Endothelial cell of umbilical vein (primary cell): ENCODE results near the gene ANGPTL2. TPM values are rescaled to one million over a fixed set of nuclear protein-coding genes. Genes with fewer than 3 reads are reported as not detected.

Experiments
- BruUV-seq: library from RNA; stranded (reverse); fragments of 400-500 nt; replicated peaks from 2 replicates; lab custom pipeline; 2021; lab: Mats Ljungman, UMichigan
- CTCF ChIA-PET: fragments of 300-600, 350-600 bp; sonication (Branson Sonifier 250); formaldehyde crosslinking; loops from one replicate; lab custom pipeline; 2021; ENCODE audit warnings: antibody characterized with exemption, inconsistent platforms; lab: Charles Lee
- POLR2A ChIA-PET: fragments of 300-600, 350-600 bp; sonication (Branson Sonifier 250); formaldehyde crosslinking; loops from one replicate; lab custom pipeline; 2021; ENCODE audit warnings: antibody characterized with exemption, inconsistent platforms; lab: Charles Lee
- DNase-seq: peaks from one replicate; pipeline ENCODE4 v3.0.0-alpha.2; 2011; ENCODE audit warnings: low read depth, low spot score
- FAIRE-seq: peaks from 2 replicates; lab custom pipeline; 2011; peaks lifted over from hg19 to GRCh38; lab: Jason Lieb, UNC
- H2AFZ ChIP-seq: 2 replicates; pipeline ENCODE4 v1.6.0; 2012; ENCODE audit warnings: low read depth, low read length, control low read depth, inconsistent platforms
- H3K27ac ChIP-seq: 2 replicates; pipeline ENCODE4 v1.5.1; 2011; ENCODE audit warnings: low read depth, mild to moderate bottlenecking, control low read depth, low read length, moderate library complexity; ENCODE audit not compliant: insufficient read depth
- H3K27me3 ChIP-seq, 2 experiments: 2 replicates each; pipeline versions ENCODE4 v1.6.0 to v1.6.1; 2011; ENCODE audit warnings: low read length in 2 of 2, mixed read lengths in 1 of 2; ENCODE audit not compliant: control insufficient read depth in 2 of 2, insufficient read depth in 2 of 2
- H3K36me3 ChIP-seq, 2 experiments: 2 replicates in 1 of 2; 3 replicates in 1 of 2; pipeline ENCODE4 v1.5.1; 2011; ENCODE audit warnings: low read length in 2 of 2, mild to moderate bottlenecking in 1 of 2, moderate library complexity in 1 of 2; ENCODE audit not compliant: control insufficient read depth in 2 of 2, insufficient read depth in 2 of 2; ENCODE audit errors: extremely low read depth in 1 of 2
- H3K4me1 ChIP-seq: 3 replicates; pipeline ENCODE4 v1.5.1; 2011; ENCODE audit warnings: mild to moderate bottlenecking, low read length; ENCODE audit not compliant: control insufficient read depth, insufficient read depth; ENCODE audit errors: extremely low read depth
- H3K4me2 ChIP-seq: 2 replicates; pipeline ENCODE4 v1.6.1; 2011; ENCODE audit warnings: low read length, control low read depth, mixed read lengths; ENCODE audit not compliant: insufficient read depth
- H3K4me3 ChIP-seq, 3 experiments: fragments of 200-600 bp in 1 of 3; sonication (generic), shearing (Covaris generic) in 1 of 3; replicated peaks in 1 of 3; 2 replicates each; pipeline ENCODE4 v1.5.1; 2011 to 2016; ENCODE audit warnings: control low read depth in 3 of 3, low read length in 3 of 3, mild to moderate bottlenecking in 2 of 3, inconsistent platforms in 1 of 3, low read depth in 1 of 3, moderate library complexity in 1 of 3; ENCODE audit not compliant: insufficient read depth in 1 of 3
- H3K79me2 ChIP-seq: 2 replicates; pipeline ENCODE4 v1.6.0; 2012; ENCODE audit warnings: low read length, inconsistent platforms; ENCODE audit not compliant: control insufficient read depth, insufficient read depth
- H3K9ac ChIP-seq: replicated peaks from 2 replicates; pipeline ENCODE3; 2011; ENCODE audit warnings: low read length, control low read depth; ENCODE audit not compliant: insufficient read depth; ENCODE audit errors: extremely low read depth
- H3K9me1 ChIP-seq: replicated peaks from 3 replicates; pipeline ENCODE4 v1.6.0; 2011; ENCODE audit warnings: mild to moderate bottlenecking, low read length; ENCODE audit not compliant: control insufficient read depth, insufficient read depth; ENCODE audit errors: extremely low read depth
- H3K9me3 ChIP-seq: replicated peaks from 2 replicates; pipeline ENCODE4 v1.5.1; 2012; ENCODE audit warnings: low read length, inconsistent platforms; ENCODE audit not compliant: control insufficient read depth, insufficient read depth
- H4K20me1 ChIP-seq: replicated peaks from 2 replicates; pipeline ENCODE3; 2011; ENCODE audit warnings: mild to moderate bottlenecking, low read length; ENCODE audit not compliant: control insufficient read depth, insufficient read depth; ENCODE audit errors: extremely low read depth
- CTCF ChIP-seq, 2 donors: IDR thresholded peaks; 1 replicate in 1 of 2; 2 replicates in 1 of 2; pipeline ENCODE4 v1.5.1; 2011; ENCODE audit warnings: low read length in 2 of 2, mild to moderate bottlenecking in 2 of 2, moderate library complexity in 2 of 2, control low read depth in 1 of 2, inconsistent platforms in 1 of 2, low read depth in 1 of 2; ENCODE audit not compliant: insufficient read depth in 1 of 2; ENCODE audit errors: extremely low read depth in 1 of 2
- EZH2 ChIP-seq: IDR thresholded peaks from 2 replicates; pipeline ENCODE4 v1.6.1; 2012; ENCODE audit warnings: borderline replicate concordance, low read depth, mild to moderate bottlenecking, moderate library complexity, low read length, inconsistent platforms; ENCODE audit not compliant: severe bottlenecking
- FOS ChIP-seq: IDR thresholded peaks from 2 replicates; pipeline ENCODE4 v1.6.1; 2011; ENCODE audit warnings: mild to moderate bottlenecking, low read length, moderate library complexity, borderline replicate concordance; ENCODE audit not compliant: insufficient read depth
- GATA2 ChIP-seq: IDR thresholded peaks from 2 replicates; pipeline ENCODE4 v1.7.0; 2011; ENCODE audit warnings: low read depth, mild to moderate bottlenecking, moderate library complexity, mixed read lengths, low read length; ENCODE audit not compliant: insufficient read length, insufficient read depth
- JUN ChIP-seq: IDR thresholded peaks from 2 replicates; pipeline ENCODE4 v1.6.1; 2011; ENCODE audit warnings: borderline replicate concordance, low read depth; ENCODE audit not compliant: insufficient read length, insufficient read depth
- MYC ChIP-seq: IDR thresholded peaks from one replicate; pipeline ENCODE4 v1.6.1; 2011; ENCODE audit warnings: mild to moderate bottlenecking, low read depth, low read length
- POLR2A ChIP-seq: IDR thresholded peaks from 2 replicates; pipeline ENCODE4 v1.6.1; 2012; ENCODE audit warnings: low read depth, mild to moderate bottlenecking, control low read depth, low read length
- POLR2AphosphoS5 ChIP-seq: IDR thresholded peaks from 2 replicates; pipeline ENCODE4 v1.6.1; 2012; ENCODE audit warnings: low read depth, mild to moderate bottlenecking, control low read depth, low read length, moderate library complexity; ENCODE audit not compliant: insufficient read depth
- dilution Hi-C: fragments of 300-500 bp; cut with MboI; formaldehyde crosslinking; loops from one replicate; pipeline ENCODE4 v1.15.0; 2019; ENCODE audit warnings: low sequenced_read_pairs; ENCODE audit not compliant: extremely low pct_ligation_motif_present
- intact Hi-C: fragments of 100-400 bp; cut with micrococcal nuclease; formaldehyde crosslinking; loops from one replicate; pipeline ENCODE4 v1.10.0; 2022
- polyA plus RNA-seq, 4 experiments: library from polyadenylated mRNA; depleted of rRNA in 3 of 4; stranded (reverse) in 3 of 4; unstranded in 1 of 4; fragments of >200 nt; gene quantifications; 2 replicates each; pipeline versions ENCODE4 v1.2.1 to v1.2.3, GENCODE V29; 2011 to 2012; ENCODE audit warnings: missing spikeins in 1 of 4
- total RNA-seq: library from RNA; stranded (reverse); gene quantifications from 2 replicates; pipeline ENCODE4 v1.2.3, GENCODE V29; 2021
- TF ChIP-seq, protein P1 (sequence below): IDR thresholded peaks from 2 replicates; pipeline ENCODE4 v1.6.1; 2011; ENCODE audit not compliant: insufficient read depth, insufficient read length

The ANGPTL2 gene
- total and polyA plus RNA-seq, 2 donors (not counting 3 experiments of a cell fraction or from before 2014, with no cell fraction given): 15.1 to 24.5 TPM

GRCh38 chr9:127093319-127094020 lies 29.0 kb downstream of the ANGPTL2 start:
- FAIRE-seq: no peak
- Histone ChIP-seq H3K4me1 (no peaks in the 10 kb centered on the region), H3K27me3 (no peaks in the 10 kb centered on the region), H3K9me1 (no peaks in the 10 kb centered on the region), H3K79me2 (no peaks in the 10 kb centered on the region), H3K27ac (no peak overlapping the region), H3K36me3 (peaks cover 0 to 3% of the 10 kb centered on the region in 2 experiments), H3K4me3 (no peak overlapping the region), H3K4me2 (no peak overlapping the region), H2AFZ (no peak overlapping the region), H4K20me1 (no peaks in the 10 kb centered on the region), H3K9me3 (no peaks in the 10 kb centered on the region), H3K9ac (no peak overlapping the region)
- no TSS peak for BruUV-seq
- ChIA-PET POLR2A (no interaction called here), CTCF (no interaction called here)
- TF ChIP-seq EZH2 (no peak), POLR2AphosphoS5 (no peak), MYC (no peak), JUN (no peak), POLR2A (no peak), GATA2 (no peak), CTCF (IDR thresholded peaks at IDR 0.05; ENCODE audit: extremely low read depth in 1 of 2, insufficient read depth in 1 of 2, low read depth in 1 of 2, low read length in 2 of 2) (no peak), FOS (no peak)
- TF ChIP-seq, protein P1, sequence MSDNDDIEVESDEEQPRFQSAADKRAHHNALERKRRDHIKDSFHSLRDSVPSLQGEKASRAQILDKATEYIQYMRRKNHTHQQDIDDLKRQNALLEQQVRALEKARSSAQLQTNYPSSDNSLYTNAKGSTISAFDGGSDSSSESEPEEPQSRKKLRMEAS: no peak
- DNase-seq: no peak
- dilution Hi-C loops (no loop called here), intact Hi-C loops (no loop called here)
